CD4-positive, alpha-beta memory T cell (primary cell): ENCODE data around the gene SRGAP1. TPM values are rescaled to one million over a fixed set of nuclear protein-coding genes. Genes with fewer than 3 reads are reported as not detected.

Experiments
- CTCF ChIA-PET: fragments of 350-600 bp; sonication (Branson Sonifier 250); formaldehyde crosslinking; loops from one replicate; lab custom pipeline; 2021; ENCODE audit warnings: inconsistent platforms; ENCODE audit not compliant: partially characterized antibody; lab: Charles Lee
- POLR2A ChIA-PET: fragments of 350-600 bp; sonication (Branson Sonifier 250); formaldehyde crosslinking; loops from one replicate; lab custom pipeline; 2021; ENCODE audit not compliant: partially characterized antibody; lab: Charles Lee
- DNase-seq, 5 donors: peaks; one replicate each; pipeline versions ENCODE4 v3.0.0 to v3.0.0-alpha.2; 2020 to 2022; ENCODE audit warnings: mixed read lengths in 1 of 5
- H3K27ac ChIP-seq: one replicate; pipeline ENCODE4 v1.7.0; 2013; ENCODE audit warnings: low read depth, low read length
- H3K27me3 ChIP-seq: 2 replicates; pipeline ENCODE4 v1.7.0; 2013; ENCODE audit warnings: mild to moderate bottlenecking, low read length, moderate library complexity; ENCODE audit not compliant: insufficient read depth
- H3K36me3 ChIP-seq: 2 replicates; pipeline ENCODE4 v1.7.0; 2013; ENCODE audit warnings: mild to moderate bottlenecking, low read length, moderate library complexity; ENCODE audit not compliant: insufficient read depth
- H3K4me1 ChIP-seq: 2 replicates; pipeline ENCODE4 v1.7.0; 2013; ENCODE audit warnings: mild to moderate bottlenecking, low read length, moderate library complexity; ENCODE audit not compliant: insufficient read depth
- H3K4me3 ChIP-seq, 2 donors: one replicate each; pipeline ENCODE4 v1.7.0; 2013; ENCODE audit warnings: low read length in 2 of 2, mild to moderate bottlenecking in 1 of 2
- H3K9me3 ChIP-seq, 2 donors: one replicate each; pipeline ENCODE4 v1.7.0; 2013; ENCODE audit warnings: low read length in 2 of 2, control low read depth in 1 of 2; ENCODE audit not compliant: control insufficient read depth in 1 of 2
- H3K27ac Mint-ChIP-seq, 7 donors: one replicate each; pipeline ENCODE4 v1.8.0; 2020 to 2021; ENCODE audit warnings: mixed read lengths in 7 of 7, mild to moderate bottlenecking in 6 of 7, inconsistent platforms in 3 of 7, moderate library complexity in 3 of 7
- H3K27me3 Mint-ChIP-seq, 2 donors: one replicate each; pipeline ENCODE4 v1.8.0; 2020 to 2021; ENCODE audit warnings: mixed read lengths in 2 of 2
- H3K36me3 Mint-ChIP-seq, 2 donors: one replicate each; pipeline ENCODE4 v1.8.0; 2020 to 2021; ENCODE audit warnings: mixed read lengths in 2 of 2, inconsistent platforms in 1 of 2, mild to moderate bottlenecking in 1 of 2
- H3K4me1 Mint-ChIP-seq, 4 donors: one replicate each; pipeline ENCODE4 v1.8.0; 2020 to 2021; ENCODE audit warnings: mixed read lengths in 4 of 4, mild to moderate bottlenecking in 1 of 4
- H3K4me3 Mint-ChIP-seq, 8 donors: one replicate each; pipeline ENCODE4 v1.8.0; 2020 to 2021; ENCODE audit warnings: mixed read lengths in 8 of 8, mild to moderate bottlenecking in 7 of 8, moderate library complexity in 6 of 8, inconsistent platforms in 3 of 8
- H3K9me3 Mint-ChIP-seq, 8 donors: one replicate each; pipeline ENCODE4 v1.8.0; 2020 to 2021; ENCODE audit warnings: mixed read lengths in 8 of 8, mild to moderate bottlenecking in 5 of 8, inconsistent platforms in 3 of 8, moderate library complexity in 1 of 8
- intact Hi-C: fragments of 100-400 bp; cut with micrococcal nuclease; formaldehyde crosslinking; loops from one replicate; pipeline ENCODE4 v1.15.1; 2023
- polyA plus RNA-seq, 2 donors: library from polyadenylated mRNA; unstranded; fragments of 300-500 nt; fragmentation: Illumina TruSeq; gene quantifications; one replicate each; pipeline ENCODE4 v1.2.3, GENCODE V29; 2021
- total RNA-seq, 2 experiments: library from RNA; stranded (reverse); gene quantifications; one replicate each; pipeline ENCODE4 v1.2.3, GENCODE V29; 2021

Gene SRGAP1
- total and polyA plus RNA-seq, 4 experiments from 2014 or later = 0.03 to 0.09 TPM; not detected in 2

DNA sequence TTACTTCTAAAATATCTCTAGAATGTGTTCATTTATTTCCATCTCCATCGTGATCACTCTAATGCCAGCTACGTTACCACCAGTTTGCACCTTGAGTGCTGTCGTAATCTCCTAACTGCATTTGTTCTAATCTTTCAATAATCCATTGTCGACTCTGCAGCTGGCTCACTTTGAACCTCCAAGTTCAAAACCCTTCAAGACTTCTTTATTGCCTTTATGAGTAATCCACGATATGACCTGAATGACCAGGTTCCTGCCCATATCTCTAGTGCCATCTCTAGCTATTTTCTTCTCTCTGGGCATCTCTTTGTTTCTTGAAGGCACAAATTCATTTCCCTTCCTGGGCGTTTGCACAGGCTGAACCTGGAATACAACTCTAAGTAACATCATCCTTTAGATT is 76.7 kb downstream of the SRGAP1 start:
- H3K36me3 Mint-ChIP-seq = no peaks in the 10 kb centered on the region
- peaks cover 0 to 3% (median 0%) of the 10 kb centered on the region in 4 donors for H3K4me1 Mint-ChIP-seq
- Histone ChIP-seq H3K4me3 (no peak overlapping the region), H3K9me3 (no peaks in the 10 kb centered on the region), H3K36me3 (no peaks in the 10 kb centered on the region), H3K27me3 (no peaks in the 10 kb centered on the region), H3K4me1 (no peaks in the 10 kb centered on the region), H3K27ac (no peak overlapping the region)
- intact Hi-C loops = no loop called here
- no peak overlapping the region for H3K27ac Mint-ChIP-seq
- DNase-seq = no peak
- POLR2A ChIA-PET = no interaction called here
- H3K9me3 Mint-ChIP-seq = no peaks in the 10 kb centered on the region
- H3K27me3 Mint-ChIP-seq = peaks cover 0 to 3% of the 10 kb centered on the region in 2 donors
- CTCF ChIA-PET = no interaction called here
- no peak overlapping the region for H3K4me3 Mint-ChIP-seq

DNA sequence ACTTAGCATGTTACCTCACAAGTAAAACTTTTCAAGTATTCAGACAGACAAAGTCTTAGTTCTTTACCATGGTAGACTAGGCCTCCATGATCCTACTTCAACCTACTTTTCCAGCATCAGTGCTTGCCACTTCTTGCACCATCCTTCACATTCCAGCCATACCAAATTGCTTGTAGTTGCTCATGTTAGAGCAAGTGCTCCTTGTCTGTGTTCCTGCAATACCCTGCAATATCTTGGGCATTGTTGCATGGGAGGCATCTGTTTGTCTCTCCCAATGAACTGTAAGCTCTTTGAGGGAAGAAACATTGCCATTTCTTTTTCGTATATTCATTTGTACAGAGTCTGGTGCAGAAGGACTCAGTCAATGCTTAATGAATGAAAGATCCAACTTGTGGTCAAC is 78.0 kb downstream of the SRGAP1 start:
- ChIA-PET CTCF (no interaction called here), POLR2A (no interaction called here)
- Mint-ChIP-seq H3K36me3 (no peaks in the 10 kb centered on the region), H3K27me3 (no peaks in the 10 kb centered on the region), H3K4me1 (no peaks in the 10 kb centered on the region), H3K4me3 (no peak overlapping the region), H3K9me3 (no peaks in the 10 kb centered on the region), H3K27ac (no peak overlapping the region)
- Histone ChIP-seq H3K4me3 (no peak overlapping the region), H3K9me3 (no peaks in the 10 kb centered on the region), H3K36me3 (no peaks in the 10 kb centered on the region), H3K27me3 (no peaks in the 10 kb centered on the region), H3K4me1 (no peaks in the 10 kb centered on the region), H3K27ac (no peak overlapping the region)
- DNase-seq = no peak
- intact Hi-C loops = no loop called here

DNA sequence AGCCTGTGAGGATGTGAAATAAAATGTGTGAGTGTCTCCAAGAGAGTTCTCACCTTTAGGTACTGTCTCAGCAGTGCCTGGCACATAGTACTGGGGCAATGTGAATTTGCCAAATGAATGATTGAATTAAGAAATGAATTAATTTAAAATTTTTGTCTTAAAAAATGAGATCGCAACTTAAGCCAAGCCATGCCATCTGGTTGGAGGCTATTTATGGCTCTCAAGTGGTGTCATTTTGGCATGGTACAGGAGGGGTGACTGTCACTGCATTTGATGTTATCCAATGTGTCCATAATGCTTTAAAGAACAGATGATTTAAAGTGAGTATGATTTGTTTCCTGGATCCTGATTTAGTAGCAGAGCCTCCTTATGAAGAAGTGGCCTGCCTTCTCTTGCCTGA is 80.3 kb downstream of the SRGAP1 start:
- H3K27me3 Mint-ChIP-seq = no peaks in the 10 kb centered on the region
- H3K4me1 Mint-ChIP-seq = no peaks in the 10 kb centered on the region
- ChIA-PET POLR2A (no interaction called here), CTCF (no interaction called here)
- no peaks in the 10 kb centered on the region for H3K36me3 Mint-ChIP-seq
- H3K27me3 ChIP-seq = no peaks in the 10 kb centered on the region
- H3K36me3 ChIP-seq = no peaks in the 10 kb centered on the region
- no peak overlapping the region for H3K4me3 Mint-ChIP-seq
- H3K27ac Mint-ChIP-seq = no peak overlapping the region
- no peaks in the 10 kb centered on the region for H3K4me1 ChIP-seq
- H3K9me3 Mint-ChIP-seq = no peaks in the 10 kb centered on the region
- intact Hi-C loops = no loop called here
- no peak for DNase-seq
- no peaks in the 10 kb centered on the region for H3K9me3 ChIP-seq
- no peak overlapping the region for H3K27ac ChIP-seq
- no peak overlapping the region for H3K4me3 ChIP-seq

DNA sequence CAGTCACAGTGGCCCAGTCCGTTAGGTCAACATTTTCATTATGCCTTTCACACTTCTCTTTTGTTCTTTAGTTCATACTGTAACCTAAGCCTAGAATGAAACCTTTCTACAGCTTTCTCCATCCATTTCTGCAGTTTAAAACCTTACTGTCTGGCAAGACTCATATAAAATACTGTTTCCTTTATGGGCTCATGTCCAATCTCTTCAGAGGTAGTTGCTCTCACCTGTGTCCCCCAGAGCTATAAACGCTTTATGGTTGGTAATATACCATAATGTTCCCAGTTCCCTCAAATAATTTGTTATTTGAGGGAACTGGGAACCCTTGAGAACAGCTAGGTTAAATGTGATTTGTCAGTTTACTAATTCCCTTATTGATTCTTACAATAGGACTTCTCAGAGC is 83.0 kb downstream of the SRGAP1 start:
- Mint-ChIP-seq H3K4me1 (no peaks in the 10 kb centered on the region), H3K4me3 (no peak overlapping the region), H3K9me3 (no peaks in the 10 kb centered on the region), H3K36me3 (no peaks in the 10 kb centered on the region), H3K27ac (no peak overlapping the region), H3K27me3 (peaks cover 4 to 6% of the 10 kb centered on the region in 2 donors)
- Histone ChIP-seq H3K9me3 (no peaks in the 10 kb centered on the region), H3K27me3 (no peaks in the 10 kb centered on the region), H3K4me3 (no peak overlapping the region), H3K36me3 (no peaks in the 10 kb centered on the region), H3K4me1 (no peaks in the 10 kb centered on the region), H3K27ac (no peak overlapping the region)
- DNase-seq = no peak
- intact Hi-C loops = no loop called here
- POLR2A ChIA-PET = no interaction called here
- CTCF ChIA-PET = no interaction called here

DNA sequence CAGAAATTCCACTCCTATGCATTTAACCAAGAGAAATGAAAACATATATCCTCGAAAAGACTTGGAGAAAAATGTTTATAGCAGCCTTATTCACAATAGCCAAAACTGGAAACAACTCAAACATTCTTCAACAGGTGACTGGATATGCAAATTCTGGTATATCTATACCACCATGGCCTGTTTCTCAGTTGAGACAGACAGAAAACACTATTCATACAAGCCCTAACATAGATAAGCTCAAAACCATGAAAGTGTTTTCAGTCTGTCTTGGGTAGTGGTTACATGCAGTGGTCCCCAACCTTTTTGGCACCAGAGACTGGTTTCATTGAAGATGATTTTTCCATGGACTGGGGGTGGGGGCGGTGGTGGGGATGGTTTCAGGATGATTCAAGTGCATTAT is 83.8 kb downstream of the SRGAP1 start:
- Mint-ChIP-seq H3K36me3 (no peaks in the 10 kb centered on the region), H3K27me3 (peaks cover 4 to 6% of the 10 kb centered on the region in 2 donors), H3K27ac (no peak overlapping the region), H3K9me3 (no peaks in the 10 kb centered on the region), H3K4me1 (no peaks in the 10 kb centered on the region), H3K4me3 (no peak overlapping the region)
- H3K9me3 ChIP-seq = no peaks in the 10 kb centered on the region
- ChIA-PET CTCF (no interaction called here), POLR2A (no interaction called here)
- no peak overlapping the region for H3K4me3 ChIP-seq
- no peak overlapping the region for H3K27ac ChIP-seq
- H3K4me1 ChIP-seq = no peaks in the 10 kb centered on the region
- no peaks in the 10 kb centered on the region for H3K36me3 ChIP-seq
- intact Hi-C loops = no loop called here
- H3K27me3 ChIP-seq = no peaks in the 10 kb centered on the region
- DNase-seq = no peak

DNA sequence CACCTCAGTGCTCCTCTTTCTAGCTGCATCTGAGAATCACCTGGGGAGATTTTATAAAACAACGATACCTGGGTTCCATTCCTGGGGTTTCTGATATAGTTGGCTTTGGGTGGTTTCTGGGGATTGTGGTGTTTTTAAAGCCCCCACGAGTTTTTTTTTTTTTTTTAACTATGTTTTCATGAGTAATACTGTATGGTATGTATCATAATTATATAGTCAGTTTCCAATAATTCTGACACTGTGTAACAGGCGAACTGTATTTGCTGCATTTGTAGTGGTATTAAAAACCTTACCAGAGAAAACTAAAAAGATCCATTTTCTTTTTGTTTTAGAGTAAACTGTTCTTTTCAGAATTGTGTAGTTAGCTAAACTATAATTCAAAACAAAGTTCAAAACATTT is 84.9 kb downstream of the SRGAP1 start:
- Mint-ChIP-seq H3K4me1 (no peaks in the 10 kb centered on the region), H3K27ac (no peak overlapping the region), H3K27me3 (peaks cover 4 to 6% of the 10 kb centered on the region in 2 donors), H3K36me3 (no peaks in the 10 kb centered on the region), H3K4me3 (no peak overlapping the region), H3K9me3 (no peaks in the 10 kb centered on the region)
- ChIA-PET POLR2A (no interaction called here), CTCF (no interaction called here)
- no peaks in the 10 kb centered on the region for H3K36me3 ChIP-seq
- no peak overlapping the region for H3K4me3 ChIP-seq
- H3K27me3 ChIP-seq = no peaks in the 10 kb centered on the region
- DNase-seq = no peak
- no peaks in the 10 kb centered on the region for H3K4me1 ChIP-seq
- H3K27ac ChIP-seq = no peak overlapping the region
- no peaks in the 10 kb centered on the region for H3K9me3 ChIP-seq
- intact Hi-C loops = no loop called here

- ChIA-PET POLR2A (no interaction called here), CTCF (no interaction called here)
- Mint-ChIP-seq H3K36me3 (no peaks in the 10 kb centered on the region), H3K4me1 (no peaks in the 10 kb centered on the region), H3K27me3 (peaks cover 4 to 6% of the 10 kb centered on the region in 2 donors), H3K9me3 (no peaks in the 10 kb centered on the region), H3K27ac (no peak overlapping the region), H3K4me3 (no peak overlapping the region)
- no peaks in the 10 kb centered on the region for H3K4me1 ChIP-seq
- H3K27ac ChIP-seq = no peak overlapping the region
- no peak overlapping the region for H3K4me3 ChIP-seq
- no peaks in the 10 kb centered on the region for H3K36me3 ChIP-seq
- DNase-seq = no peak
- intact Hi-C loops = no loop called here
- no peaks in the 10 kb centered on the region for H3K9me3 ChIP-seq
- H3K27me3 ChIP-seq = no peaks in the 10 kb centered on the region
These were observed 86.5 kb downstream of the SRGAP1 start for GRCh38 chr12:63930971-63931370.

- Mint-ChIP-seq H3K27me3 (peaks cover 4 to 6% of the 10 kb centered on the region in 2 donors), H3K36me3 (no peaks in the 10 kb centered on the region), H3K4me1 (no peaks in the 10 kb centered on the region), H3K27ac (peak overlapping the region in 1 of 7 donors; percentile 4), H3K9me3 (no peaks in the 10 kb centered on the region), H3K4me3 (no peak overlapping the region)
- no peaks in the 10 kb centered on the region for H3K36me3 ChIP-seq
- no peak overlapping the region for H3K4me3 ChIP-seq
- no peak overlapping the region for H3K27ac ChIP-seq
- CTCF ChIA-PET = no interaction called here
- no peak for DNase-seq
- intact Hi-C loops = no loop called here
- H3K9me3 ChIP-seq = no peaks in the 10 kb centered on the region
- POLR2A ChIA-PET = no interaction called here
- H3K4me1 ChIP-seq = no peaks in the 10 kb centered on the region
- no peaks in the 10 kb centered on the region for H3K27me3 ChIP-seq
These were observed 87.2 kb downstream of the SRGAP1 start for GRCh38 chr12:63931703-63932102.
